D341Med (cell line): ENCODE measurements around the gene MAGEA9.
"Not testable (repeated sequence)": the region's sequence is repeated elsewhere in the genome, so short reads cannot be mapped to it uniquely, and the experiment has no call there.

ENCODE experiments used
- DNase-seq: peaks from one replicate; pipeline ENCODE4 v3.0.0; 2012; ENCODE audit warnings: low spot score

The MAGEA9 gene, protein sequence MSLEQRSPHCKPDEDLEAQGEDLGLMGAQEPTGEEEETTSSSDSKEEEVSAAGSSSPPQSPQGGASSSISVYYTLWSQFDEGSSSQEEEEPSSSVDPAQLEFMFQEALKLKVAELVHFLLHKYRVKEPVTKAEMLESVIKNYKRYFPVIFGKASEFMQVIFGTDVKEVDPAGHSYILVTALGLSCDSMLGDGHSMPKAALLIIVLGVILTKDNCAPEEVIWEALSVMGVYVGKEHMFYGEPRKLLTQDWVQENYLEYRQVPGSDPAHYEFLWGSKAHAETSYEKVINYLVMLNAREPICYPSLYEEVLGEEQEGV

DNA sequence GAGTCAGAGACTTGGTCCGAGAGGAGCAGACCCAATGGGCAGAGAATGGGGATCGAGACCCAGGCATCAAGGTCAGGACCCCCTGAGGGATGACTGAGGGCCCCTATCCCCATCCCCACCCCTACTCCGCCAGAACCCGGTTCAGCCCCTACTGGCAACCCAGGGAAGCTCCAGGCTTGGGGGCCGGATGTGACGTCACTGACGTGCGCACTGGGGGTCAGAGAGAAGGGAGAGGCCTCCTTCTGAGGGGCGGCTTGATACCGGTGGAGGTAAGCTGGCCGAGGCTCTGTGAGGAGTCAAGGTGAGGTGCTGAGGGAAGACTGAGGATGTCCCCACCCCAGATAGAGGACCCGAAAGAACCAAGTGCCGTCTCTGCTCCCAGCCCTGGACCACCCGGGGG, at the start of gene MAGEA9:
TSS of gene MAGEA9 (plus strand) at position 204 of the 400 bp plus-strand sequence. CDS start 4,281 bp downstream, outside the sequence.
- not testable (repeated sequence) for DNase-seq

DNA sequence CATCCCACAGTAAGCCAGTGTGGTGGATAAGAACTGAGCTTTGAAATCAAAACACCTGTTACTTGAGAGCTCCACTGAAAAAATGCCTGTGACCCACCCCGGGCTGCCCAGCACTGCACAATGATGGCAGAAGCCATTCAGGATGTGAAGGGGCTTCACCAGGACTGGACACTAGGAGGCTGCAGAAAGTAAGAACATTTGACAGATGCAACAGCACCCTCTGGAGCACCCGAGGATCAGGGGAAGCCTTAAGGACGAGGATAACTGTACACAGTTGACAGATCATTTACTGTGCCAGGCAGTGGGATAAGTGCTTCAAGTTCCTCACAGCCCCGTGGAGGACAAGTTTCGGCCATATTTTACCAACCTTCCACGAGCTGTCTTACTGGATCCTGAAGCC, 39.5 kb upstream of the MAGEA9 start:
- not testable (repeated sequence) for DNase-seq

DNA sequence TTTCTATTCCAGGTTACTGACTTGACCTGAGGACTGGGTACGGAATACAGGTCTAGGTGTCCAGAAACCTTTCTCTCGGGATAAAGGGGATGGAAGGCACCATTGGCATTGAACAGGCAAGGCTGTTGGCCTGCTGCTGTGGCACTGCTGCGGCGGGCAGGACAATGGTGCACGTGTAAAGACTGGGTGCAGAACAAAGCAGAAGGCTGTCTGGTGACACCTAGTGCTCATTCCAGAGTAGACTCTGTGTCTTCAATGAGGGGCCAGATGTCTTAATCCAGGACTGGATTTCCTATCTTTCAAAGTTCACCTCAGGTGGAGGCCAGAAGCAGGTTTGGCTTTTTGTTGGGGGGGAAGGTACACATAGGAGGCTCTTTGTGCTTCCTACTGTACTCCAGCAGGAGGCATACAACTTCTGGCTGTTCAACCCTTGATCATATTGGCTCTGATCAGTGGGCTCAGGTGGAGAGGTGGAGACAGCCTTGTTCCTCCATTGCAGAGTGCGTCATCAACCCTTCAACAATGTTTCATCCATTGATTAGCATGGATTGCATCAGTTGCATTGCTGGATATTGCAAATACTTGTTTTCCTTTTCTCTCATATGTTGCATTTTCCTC, 35.2 kb upstream of the MAGEA9 start:
- not testable (repeated sequence) for DNase-seq

DNA sequence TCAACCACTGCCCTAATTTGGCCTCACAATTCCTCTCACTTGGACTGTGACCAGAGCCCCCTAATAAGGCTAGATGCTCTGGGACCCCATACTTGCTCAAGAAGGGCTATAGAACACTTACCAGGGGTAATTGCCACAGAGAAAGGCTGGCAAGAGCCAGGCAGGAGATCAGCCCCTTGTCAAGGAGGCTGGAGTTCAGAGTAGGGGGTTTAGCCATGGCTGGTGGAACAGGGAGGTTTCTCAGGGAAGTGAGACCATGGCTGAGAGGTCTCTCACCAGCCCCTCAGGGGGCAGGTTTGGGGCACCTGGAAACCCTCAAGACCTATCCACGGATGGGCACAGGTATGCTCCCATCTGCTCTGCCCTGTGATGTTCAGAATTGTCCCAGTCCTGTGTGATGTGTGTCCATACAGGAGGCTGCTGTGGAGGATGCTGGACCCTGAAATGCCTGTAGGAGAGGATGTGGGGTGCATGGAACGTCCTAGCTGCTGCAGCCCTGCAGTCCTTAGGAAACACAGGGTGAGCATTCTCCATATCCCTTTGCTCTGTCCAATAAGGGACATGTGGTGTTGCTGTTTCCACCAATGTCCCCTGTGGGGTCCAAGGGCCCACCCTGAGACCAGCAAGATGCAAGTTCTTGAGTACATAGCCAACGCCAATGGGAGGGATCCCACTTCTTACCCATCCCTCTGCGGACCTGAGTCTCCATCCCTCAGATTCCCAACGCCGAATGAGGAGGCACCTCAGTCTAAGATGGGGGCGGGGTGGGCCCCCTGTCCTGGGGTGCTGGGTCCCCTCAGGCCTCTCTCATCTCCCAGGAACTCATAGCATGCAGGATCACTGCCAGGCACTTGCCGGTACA, 24.3 kb upstream of the MAGEA9 start:
- no peak for DNase-seq

DNA sequence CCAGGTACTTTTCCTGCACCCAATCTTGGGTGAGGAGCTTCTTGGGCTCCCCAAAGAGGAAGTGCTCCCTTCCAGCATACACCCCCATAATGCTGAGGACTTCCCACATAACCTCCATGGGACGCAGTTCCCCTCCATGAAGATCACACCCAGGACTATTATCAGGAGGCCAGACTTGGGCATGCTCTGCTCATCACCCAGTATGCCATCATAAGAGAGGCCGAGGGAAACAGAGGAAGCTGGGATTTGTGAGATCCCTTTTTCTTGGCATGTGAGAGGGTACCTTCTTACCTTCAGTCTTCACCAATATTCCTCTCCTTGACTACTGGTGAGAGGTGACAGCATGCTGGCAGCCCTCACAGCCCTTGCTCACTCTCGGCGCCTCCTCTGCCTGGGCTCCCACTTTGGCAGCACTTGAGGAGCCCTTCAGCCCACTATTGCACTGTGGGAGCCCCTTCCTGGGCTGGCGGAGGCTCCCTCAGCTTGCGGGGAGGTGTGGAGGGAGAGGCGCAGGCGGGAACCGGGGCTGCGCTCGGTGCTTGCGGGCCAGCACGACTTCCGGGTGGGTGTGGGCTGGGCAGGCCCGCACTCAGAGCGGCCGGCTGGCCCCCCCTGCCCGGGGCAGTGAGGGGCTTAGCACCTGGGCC, 23.5 kb upstream of the MAGEA9 start:
- DNase-seq = no peak

DNA sequence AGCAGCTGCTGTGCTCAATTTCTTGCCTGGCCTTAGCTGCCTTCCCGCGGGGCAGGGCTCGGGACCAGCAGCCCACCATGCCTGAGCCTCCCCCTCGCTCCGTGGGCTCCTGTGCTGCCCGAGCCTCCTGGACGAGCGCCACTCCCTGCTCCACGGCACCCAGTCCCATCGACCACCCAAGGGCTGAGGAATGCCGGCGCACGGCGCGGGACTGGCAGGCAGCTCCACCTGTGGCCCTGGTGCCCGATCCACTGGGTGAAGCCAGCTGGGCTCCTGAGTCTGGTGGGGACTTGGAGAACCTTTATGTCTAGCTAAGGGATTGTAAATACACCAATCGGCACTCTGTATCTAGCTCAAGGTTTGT, 23.0 kb upstream of the MAGEA9 start:
- DNase-seq = not testable (repeated sequence)

DNA sequence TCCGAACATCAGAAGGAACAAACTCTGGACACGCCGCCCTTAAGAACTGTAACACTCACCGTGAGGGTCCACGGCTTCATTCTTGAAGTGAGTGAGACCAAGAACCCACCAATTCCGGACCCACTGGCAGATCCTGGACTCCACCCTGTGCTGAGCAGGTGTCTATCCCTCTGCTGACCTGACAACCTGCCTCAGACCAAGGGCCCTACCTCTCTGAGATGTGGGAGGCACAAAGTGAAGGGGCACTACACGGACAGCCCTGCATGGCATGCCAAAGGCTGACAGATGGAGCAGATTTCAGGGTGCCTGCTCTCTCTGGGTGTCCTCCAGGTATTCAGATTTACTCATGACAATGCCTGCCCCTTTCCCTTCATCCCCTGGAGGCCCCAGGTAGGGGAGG, 21.9 kb upstream of the MAGEA9 start:
- no peak for DNase-seq

DNA sequence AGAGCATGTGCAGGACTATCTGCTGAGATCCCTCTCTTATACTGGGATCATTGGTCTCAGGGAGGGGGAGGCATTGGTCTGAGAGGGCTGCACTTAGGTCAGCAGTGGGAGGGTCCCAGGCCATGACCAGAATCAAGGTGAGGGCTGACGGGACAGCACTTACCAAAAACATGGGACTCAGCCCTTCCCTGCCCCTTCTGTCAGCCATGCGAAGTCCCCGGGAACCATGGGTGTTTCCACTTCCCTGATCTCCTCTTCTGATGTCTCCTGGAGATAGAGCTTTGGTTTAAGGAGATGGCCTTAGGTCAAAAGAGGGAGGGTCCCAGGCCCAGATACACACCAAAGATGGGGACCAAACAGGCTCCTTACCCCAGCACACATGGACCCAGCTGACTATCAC, 20.8 kb upstream of the MAGEA9 start:
- no peak for DNase-seq

DNA sequence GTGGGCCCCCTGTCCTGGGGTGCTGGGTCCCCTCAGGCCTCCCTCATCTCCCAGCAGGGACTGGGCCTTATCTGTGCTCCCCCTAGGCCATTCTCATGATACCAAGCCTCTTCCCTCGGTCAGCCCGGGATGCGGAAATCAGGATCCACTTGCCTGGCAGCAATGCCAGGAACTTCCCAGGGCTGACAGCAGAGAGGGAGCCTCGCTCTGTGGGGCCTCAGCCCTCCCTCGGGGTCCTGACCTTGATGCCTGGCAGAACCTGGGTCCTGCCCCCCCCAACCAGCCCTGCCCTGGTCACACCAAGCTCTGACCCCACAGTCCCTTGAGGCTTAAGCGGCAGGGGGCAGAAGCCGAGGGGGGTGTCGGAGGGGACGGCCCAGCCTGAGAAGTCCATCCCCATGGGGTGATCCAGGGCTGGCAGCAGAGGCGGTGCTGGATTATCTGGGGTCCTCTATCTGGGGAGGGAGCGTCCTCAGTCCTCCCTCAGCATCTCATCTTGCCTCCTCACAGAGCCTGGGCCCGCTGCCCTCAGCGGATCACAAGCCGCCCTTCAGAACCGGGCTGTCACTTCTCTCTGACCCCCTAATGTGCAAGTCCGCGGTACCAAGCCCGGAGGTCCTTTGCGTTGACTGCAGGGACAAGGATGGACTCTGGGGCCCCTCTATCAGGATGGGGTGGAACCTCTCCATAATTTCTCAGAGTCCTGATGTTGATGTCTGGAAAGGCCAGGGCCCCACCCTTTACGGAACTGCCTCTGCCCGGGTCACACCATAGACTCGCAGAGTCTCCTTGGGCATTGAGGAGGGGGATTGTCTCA, 19.7 kb upstream of the MAGEA9 start:
- DNase-seq = not testable (repeated sequence)

DNA sequence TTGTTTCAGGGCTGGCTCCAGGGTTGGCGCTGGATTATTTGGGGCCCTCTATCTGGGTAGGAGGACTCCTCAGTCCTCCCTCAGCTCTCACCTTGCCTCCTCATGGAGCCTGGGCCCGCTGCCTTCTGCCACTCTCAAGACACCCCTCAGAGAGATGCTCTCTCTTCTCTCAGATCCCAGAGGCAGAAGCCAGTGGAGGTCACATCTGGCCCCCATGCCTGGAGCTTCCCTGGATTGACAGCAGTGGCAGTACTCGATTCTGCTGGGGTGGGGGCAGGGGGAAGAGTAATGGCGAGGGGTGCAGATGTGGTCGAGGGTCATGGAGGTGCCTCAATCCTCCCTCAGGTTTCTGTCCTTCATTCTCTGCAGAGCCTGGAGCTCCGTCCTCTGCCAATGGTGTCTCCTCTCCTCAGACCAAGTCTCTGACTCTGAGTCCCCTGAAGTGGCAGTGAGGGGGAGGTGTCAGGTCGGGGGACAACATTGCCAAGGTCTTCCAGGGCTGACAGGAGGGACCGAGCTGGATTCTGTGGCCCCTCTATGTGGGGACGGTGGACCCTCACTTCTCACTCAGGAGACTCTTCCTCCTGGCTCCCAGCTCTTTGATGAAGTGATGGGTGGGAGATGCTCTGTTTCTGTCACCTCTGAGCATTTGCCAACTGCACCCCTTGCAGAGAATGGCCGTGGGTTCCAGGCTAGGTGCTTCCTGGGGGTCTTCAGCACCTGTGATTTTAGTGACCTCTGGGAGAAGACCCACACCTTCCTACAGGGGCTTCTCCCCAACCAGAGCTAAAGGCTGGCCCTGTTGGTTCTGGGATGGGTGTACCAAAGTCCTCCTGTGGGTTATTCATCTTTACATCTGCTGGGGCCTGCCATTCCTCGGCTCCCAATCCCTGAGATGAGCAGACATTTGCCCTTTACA, 18.8 kb upstream of the MAGEA9 start:
- DNase-seq = no peak

DNA sequence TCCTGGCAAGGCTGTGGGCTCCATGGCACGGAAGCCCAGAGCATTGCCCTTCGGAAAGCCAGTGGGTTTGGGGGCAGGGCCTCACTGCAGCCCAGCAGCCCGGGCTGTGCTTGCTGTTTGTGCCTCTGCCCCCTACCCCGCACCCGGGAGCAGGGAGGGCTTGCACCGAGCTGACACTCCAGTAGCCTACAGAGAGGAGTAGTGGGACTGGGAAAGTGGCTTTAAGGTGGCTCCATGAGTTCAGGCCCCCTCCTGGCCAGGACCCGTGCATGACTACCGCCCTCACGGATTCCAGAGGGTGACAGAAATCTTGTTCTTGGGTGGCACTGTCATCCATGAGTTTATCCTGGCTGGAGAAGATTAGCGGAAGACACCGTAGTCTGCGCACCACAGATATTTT, 11.4 kb upstream of the MAGEA9 start:
- not testable (repeated sequence) for DNase-seq

DNA sequence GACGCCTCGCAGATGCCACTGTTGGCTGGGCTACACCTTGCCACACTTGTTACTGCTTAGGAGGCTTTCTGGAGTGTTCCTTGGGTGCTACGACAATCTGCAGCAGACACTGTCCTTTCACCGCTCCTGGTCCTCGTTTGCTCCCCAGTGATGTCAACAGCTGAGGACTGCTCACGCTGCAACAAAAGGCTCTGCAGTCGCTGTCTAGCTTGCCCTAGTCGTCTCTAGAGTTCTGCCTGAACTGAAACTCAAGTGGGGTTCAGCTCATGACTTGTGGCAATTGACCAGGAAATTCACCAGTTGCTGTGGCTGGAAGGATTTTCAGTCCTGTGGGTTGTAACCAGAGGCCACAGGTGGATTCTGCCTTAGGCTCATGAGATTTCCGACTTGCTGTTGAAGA, 8.7 kb upstream of the MAGEA9 start:
- DNase-seq = not testable (repeated sequence)

DNA sequence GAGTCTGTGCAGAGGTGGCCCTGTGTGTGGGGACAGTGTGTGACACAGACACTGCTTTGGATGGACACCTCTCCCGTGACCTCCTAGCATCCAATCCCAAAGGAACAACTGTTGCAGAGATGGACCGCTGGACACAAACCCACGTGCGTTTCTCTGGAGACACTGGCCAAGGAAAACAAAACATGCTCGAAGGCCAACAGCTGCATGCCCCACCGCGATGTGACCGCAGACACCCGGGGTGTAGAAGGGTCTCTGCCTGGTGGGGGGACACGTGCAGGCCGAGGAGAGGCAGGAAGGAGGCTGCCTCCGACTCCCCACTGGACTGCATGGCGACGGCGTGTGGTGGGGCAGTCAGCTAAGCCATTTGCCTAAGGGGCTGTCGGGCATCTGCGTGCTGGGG, 8.0 kb upstream of the MAGEA9 start, which contains the start of gene HSFX1:
TSS of gene HSFX1 (plus strand) at position 301 of the 400 bp plus-strand sequence. CDS start 614 bp downstream, outside the sequence.
- not testable (repeated sequence) for DNase-seq

DNA sequence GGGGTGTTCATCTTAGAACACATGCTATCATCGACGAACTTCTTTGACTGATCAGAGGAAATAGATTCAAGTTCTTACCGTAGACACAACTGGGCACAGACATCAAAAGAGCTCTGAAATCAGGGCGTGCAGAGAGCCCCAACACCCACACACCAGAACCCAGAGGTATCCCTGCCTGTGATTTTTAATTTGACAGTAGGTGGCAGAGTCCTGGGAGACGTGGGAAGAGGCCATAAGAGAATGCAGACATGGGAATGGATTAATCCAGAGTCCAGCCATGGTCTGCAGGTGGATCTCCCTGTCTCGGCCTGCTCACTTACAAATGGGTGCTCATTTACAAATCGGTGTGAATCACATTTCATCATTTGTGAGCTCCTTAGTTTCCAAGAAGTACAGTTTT, 3.7 kb upstream of the MAGEA9 start:
- DNase-seq = not testable (repeated sequence)

DNA sequence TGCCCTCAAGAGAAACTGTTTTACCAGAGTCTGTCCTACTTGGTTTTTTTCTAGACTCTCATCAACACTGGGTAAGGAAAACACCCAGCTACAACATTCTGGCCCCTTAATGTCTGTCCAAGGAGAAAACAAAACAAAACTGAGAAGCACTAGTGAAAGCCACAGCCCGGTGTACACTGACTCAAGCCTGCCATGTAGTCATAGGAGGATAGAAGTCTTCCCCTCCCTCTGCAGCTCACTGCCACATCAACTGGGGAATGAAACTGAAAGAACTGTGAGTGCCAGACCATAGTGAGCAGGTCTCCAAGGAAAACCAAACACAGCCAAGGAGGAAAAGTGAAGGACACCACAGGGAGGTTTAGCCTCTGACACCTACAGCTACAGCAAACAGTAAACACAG, 13.8 kb downstream of the MAGEA9 start:
- DNase-seq = not testable (repeated sequence)

DNA sequence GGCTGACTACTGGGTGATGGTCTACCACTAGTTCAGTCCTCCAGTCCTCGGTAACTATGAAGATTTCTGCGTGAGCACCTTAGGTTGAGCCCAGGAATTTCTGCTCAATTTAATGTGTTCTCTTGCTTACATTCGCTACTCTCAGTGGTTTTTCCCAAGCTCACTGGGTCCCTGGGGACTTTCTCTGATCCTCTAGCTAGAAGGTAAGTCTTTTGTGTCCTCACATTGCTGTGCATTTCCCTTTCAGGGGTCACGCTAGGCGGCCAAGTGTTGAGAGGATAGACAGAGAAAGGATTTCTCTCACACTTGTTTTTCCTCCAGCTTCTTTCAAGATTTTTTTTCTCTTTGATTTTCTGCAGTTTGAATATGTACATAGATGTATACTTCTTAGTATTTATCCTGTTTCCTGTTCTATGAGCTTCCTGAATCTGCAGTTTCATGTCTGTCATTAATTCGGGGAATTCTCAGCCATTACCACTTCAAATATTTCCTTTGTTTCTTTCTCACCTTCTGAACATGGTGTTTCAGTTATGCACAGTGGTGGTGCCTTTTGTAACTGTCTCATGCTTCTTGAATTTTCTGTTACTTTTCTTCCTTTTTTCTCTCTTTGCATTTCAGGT, 17.5 kb downstream of the MAGEA9 start:
- no peak for DNase-seq

DNA sequence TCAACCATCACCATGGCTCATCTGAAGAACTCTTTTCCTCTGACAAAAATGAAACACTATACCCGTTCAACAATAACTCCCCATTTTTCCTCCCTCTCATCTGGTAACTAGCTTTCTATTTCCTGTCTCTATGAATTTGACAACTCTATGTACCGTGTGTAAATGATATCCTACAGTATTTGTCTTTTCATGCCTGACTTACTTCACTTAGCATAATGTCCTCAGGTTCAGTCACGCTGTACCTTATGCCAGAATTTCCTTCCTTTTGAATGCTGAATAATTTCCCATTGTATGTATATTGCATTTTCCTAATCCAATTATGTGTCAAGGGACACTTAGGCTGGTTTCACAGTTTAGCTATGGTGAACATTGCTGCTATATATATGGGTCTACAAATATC, 18.2 kb downstream of the MAGEA9 start:
- DNase-seq = no peak

DNA sequence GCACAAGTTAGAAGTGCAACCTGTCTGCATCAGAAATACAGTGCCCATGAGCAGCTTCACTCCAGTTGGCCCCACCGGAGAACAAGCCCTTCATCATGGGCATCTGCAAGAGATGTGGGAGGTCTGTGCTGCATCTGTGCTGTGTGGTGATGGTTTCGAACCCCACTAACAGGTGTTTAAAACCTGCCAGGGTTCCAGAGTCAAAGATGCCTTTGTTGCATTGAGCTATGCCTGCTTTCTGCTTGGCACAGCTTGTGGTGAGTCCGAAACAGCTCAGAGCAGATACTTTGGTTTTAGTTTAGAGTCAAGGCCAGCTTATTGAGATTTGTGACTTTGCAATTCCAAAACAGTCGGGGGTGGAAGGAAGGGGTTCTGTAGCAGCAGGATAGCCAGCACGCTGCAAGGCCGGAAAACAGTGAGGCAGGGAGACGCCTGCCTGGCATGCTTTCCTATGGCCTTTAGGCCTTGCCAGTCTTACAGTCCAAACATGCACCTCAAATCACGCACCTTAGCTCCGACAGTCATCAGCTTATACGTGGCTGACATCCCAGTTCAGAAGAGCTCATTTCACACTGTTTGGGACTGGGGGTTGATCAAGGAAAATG, 21.8 kb downstream of the MAGEA9 start:
- DNase-seq = no peak

DNA sequence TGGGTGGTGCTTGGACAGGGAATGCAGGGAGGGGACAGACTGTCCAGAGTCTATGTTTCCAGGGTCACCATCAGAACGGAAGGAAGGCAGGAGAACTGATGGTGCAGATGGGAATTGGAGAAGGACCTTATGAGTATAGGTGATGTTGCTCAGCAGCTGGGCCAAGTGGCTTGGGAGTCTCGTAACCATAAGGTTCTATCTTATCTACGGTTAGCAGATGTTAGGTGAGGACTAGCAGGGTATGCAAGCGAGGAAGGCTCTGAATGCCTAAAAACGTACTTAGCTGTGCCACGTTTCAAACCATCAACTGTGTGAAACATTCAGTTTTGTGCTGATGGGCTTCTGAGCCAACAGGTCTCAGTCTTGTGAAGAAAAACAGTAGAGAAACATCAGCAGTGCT, 22.4 kb downstream of the MAGEA9 start:
- DNase-seq = no peak
